Colon (tissue), 2 donors: Measurements from ENCODE around the gene OSBPL10.

ENCODE experiments used
- FAIRE-seq: peaks from 2 replicates; lab custom pipeline; 2012; peaks lifted over from hg19 to GRCh38; lab: Jason Lieb, UNC
- donor health status: control.
- donor health status: control.

The OSBPL10 gene

GRCh38 chr3:31768479-31769125 lies 212.5 kb downstream of the OSBPL10 start:
- no peak for FAIRE-seq

GRCh38 chr3:31767920-31768319 lies 213.1 kb downstream of the OSBPL10 start:
- no peak for FAIRE-seq

GRCh38 chr3:31766669-31767068 lies 214.4 kb downstream of the OSBPL10 start:
- no peak for FAIRE-seq

- no peak for FAIRE-seq
Measured at GRCh38 chr3:31765871-31766270, 215.2 kb downstream of the OSBPL10 start.

- no peak for FAIRE-seq
Measured at GRCh38 chr3:31763731-31764130, 217.3 kb downstream of the OSBPL10 start.

GRCh38 chr3:31762888-31763351 lies 218.1 kb downstream of the OSBPL10 start:
- FAIRE-seq = no peak

GRCh38 chr3:31762097-31762764 lies 218.8 kb downstream of the OSBPL10 start:
- FAIRE-seq = no peak

- no peak for FAIRE-seq
Measured at GRCh38 chr3:31760654-31761053, 220.4 kb downstream of the OSBPL10 start.

- no peak for FAIRE-seq
Measured at GRCh38 chr3:31758322-31758965, 222.6 kb downstream of the OSBPL10 start.

GRCh38 chr3:31755926-31756658 lies 225.0 kb downstream of the OSBPL10 start:
- no peak for FAIRE-seq

- FAIRE-seq = no peak
Measured at GRCh38 chr3:31754575-31755278, 226.3 kb downstream of the OSBPL10 start.

- FAIRE-seq = no peak
Measured at GRCh38 chr3:31753050-31753425, 228.0 kb downstream of the OSBPL10 start.

- FAIRE-seq = no peak
Measured at GRCh38 chr3:31752305-31753049, 228.6 kb downstream of the OSBPL10 start.

GRCh38 chr3:31750341-31750740 lies 230.7 kb downstream of the OSBPL10 start:
- no peak for FAIRE-seq

GRCh38 chr3:31748933-31749295 lies 232.1 kb downstream of the OSBPL10 start:
- FAIRE-seq = no peak

- no peak for FAIRE-seq
Measured at GRCh38 chr3:31748281-31748932, 232.7 kb downstream of the OSBPL10 start.

GRCh38 chr3:31747785-31748184 lies 233.3 kb downstream of the OSBPL10 start:
- FAIRE-seq = no peak

- no peak for FAIRE-seq
Measured at GRCh38 chr3:31744913-31745312, 236.1 kb downstream of the OSBPL10 start.

- no peak for FAIRE-seq
Measured at GRCh38 chr3:31743331-31744089, 237.6 kb downstream of the OSBPL10 start.

GRCh38 chr3:31740397-31740796 lies 240.7 kb downstream of the OSBPL10 start:
- no peak for FAIRE-seq
